Measurements from ENCODE around the gene SLC35A3. TPM values are rescaled to one million over a fixed set of nuclear protein-coding genes. Genes with fewer than 3 reads are reported as not detected.

SLC35A3 gene
- total RNA-seq, 1 donor from 2014 or later: 38.9 TPM

DNA sequence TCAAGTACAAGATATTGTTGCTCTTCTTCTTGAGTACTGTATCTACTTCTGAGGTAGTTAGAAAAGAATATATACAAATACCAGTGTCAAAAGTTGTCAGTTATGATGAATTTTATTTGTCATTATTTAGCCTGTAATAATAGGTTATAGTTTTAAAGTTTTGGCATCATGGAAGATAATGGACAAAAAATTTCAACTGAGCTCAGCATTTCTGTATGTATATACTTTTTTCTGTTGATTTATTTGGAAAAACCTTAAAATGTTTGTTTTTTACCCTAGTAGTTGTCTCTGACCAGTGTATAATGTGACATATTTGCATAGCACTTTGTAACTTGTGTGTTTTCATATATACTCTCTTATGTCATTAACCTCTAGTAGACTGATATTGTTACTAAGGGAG lies 11.1 kb downstream of the SLC35A3 start:
- Histone ChIP-seq H3K9me3 (ENCODE audit: low read depth) (no peaks in the 10 kb centered on the region), H3K9ac (no peak overlapping the region), H2AFZ (replicated peaks) (no peak overlapping the region), H3K36me3 (no peaks in the 10 kb centered on the region), H3K4me2 (no peak overlapping the region), H3F3A (ENCODE audit: low read depth) (no peaks in the 10 kb centered on the region), H3K27me3 (no peaks in the 10 kb centered on the region), H3K27ac (no peak overlapping the region), H3K79me2 (ENCODE audit: low read depth) (peaks cover 51% of the 10 kb centered on the region), H4K20me1 (ENCODE audit: low read depth) (peaks cover 2% of the 10 kb centered on the region), H3K4me3 (no peak overlapping the region), H3K4me1 (no peaks in the 10 kb centered on the region)
- Mint-ChIP-seq H3K4me1 (no peaks in the 10 kb centered on the region), H3K36me3 (peaks cover 18% of the 10 kb centered on the region), H3K27me3 (ENCODE audit: insufficient read depth, low read depth) (no peaks in the 10 kb centered on the region), H3K27ac (no peak overlapping the region), H3K9me3 (peaks cover 12% of the 10 kb centered on the region), H3K4me3 (no peak overlapping the region)
- TF ChIP-seq EZH2phosphoT487 (IDR thresholded peaks at IDR 0.05): no peak
- TF ChIP-seq, protein P1, sequence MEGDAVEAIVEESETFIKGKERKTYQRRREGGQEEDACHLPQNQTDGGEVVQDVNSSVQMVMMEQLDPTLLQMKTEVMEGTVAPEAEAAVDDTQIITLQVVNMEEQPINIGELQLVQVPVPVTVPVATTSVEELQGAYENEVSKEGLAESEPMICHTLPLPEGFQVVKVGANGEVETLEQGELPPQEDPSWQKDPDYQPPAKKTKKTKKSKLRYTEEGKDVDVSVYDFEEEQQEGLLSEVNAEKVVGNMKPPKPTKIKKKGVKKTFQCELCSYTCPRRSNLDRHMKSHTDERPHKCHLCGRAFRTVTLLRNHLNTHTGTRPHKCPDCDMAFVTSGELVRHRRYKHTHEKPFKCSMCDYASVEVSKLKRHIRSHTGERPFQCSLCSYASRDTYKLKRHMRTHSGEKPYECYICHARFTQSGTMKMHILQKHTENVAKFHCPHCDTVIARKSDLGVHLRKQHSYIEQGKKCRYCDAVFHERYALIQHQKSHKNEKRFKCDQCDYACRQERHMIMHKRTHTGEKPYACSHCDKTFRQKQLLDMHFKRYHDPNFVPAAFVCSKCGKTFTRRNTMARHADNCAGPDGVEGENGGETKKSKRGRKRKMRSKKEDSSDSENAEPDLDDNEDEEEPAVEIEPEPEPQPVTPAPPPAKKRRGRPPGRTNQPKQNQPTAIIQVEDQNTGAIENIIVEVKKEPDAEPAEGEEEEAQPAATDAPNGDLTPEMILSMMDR (IDR thresholded peaks at IDR 0.05): no peak
- TF ChIP-seq EZH2 (IDR thresholded peaks at IDR 0.05): no peak
- no peak for DNase-seq (ENCODE audit: low spot score)

DNA sequence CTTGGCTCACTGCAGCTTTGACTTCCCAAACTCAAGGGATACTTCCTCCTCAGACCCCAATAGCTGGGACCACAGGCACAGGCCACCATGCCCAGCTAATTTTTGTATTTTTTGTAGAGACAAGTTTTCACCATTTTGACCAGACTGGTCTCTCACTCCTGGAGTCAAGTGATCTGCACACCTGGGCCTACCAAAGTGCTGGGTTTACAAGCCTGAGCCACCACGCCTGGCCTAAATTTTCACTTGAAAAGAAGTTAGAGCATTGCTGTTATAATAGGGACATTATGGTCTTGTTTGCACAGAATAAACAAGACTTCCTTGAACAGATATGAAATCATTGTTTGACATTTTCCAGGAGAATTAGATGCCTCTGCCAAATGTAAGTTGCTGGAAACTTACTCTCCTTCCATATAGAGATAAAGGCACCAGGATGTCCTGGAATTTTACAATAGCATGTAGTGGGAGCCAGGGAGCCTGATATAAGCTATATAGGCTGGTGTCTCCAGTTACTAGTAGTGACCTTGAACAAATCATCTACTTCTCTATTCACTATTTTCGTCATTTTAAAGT lies 16.9 kb downstream of the SLC35A3 start:
- no peaks in the 10 kb centered on the region for H3K36me3 ChIP-seq

DNA sequence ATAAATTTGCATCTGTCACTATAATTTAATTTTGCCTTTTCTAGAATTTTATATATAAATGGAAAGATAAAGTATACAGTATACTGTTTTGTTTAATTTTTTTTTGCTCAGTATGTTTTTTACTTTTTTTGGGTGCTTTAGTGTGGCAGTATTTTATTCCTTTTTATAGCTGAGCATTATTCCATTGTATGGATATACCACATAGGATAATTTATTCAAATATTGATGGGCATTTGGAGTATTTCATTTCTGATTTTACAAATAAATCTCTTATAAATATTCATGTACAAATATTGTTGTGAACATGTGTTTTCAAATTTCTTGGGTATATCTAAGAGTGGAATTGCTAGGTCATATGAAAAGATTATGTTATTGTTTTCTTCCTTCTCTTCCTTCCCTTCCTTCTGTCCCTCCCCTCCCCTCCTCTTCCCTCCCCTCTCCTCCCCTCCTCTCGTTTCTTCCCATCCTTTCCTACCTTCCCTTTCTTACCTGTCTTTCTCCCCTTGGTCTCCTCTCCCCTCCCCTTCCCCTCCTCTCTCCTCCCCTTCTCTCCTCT lies 18.5 kb downstream of the SLC35A3 start:
- no peak overlapping the region for H2AFZ ChIP-seq (replicated peaks)
- H3K27ac ChIP-seq: no peak overlapping the region
- Mint-ChIP-seq H3K27me3 (ENCODE audit: insufficient read depth, low read depth) (no peaks in the 10 kb centered on the region), H3K27ac (no peak overlapping the region), H3K4me1 (no peaks in the 10 kb centered on the region), H3K36me3 (peaks cover 25% of the 10 kb centered on the region), H3K4me3 (no peak overlapping the region), H3K9me3 (peaks cover 29% of the 10 kb centered on the region)
- H3F3A ChIP-seq (ENCODE audit: low read depth): no peaks in the 10 kb centered on the region
- peaks cover 5% of the 10 kb centered on the region for H3K9me3 ChIP-seq (ENCODE audit: low read depth)
- H3K79me2 ChIP-seq (ENCODE audit: low read depth): peaks cover 63% of the 10 kb centered on the region
- DNase-seq (ENCODE audit: low spot score): no peak
- H4K20me1 ChIP-seq (ENCODE audit: low read depth): no peaks in the 10 kb centered on the region
- no peak overlapping the region for H3K4me2 ChIP-seq
- H3K36me3 ChIP-seq: no peaks in the 10 kb centered on the region
- H3K27me3 ChIP-seq: no peaks in the 10 kb centered on the region
- no peak overlapping the region for H3K9ac ChIP-seq
- H3K4me1 ChIP-seq: no peaks in the 10 kb centered on the region
- TF ChIP-seq, protein P1 (IDR thresholded peaks at IDR 0.05): no peak
- TF ChIP-seq EZH2 (IDR thresholded peaks at IDR 0.05) (no peak), EZH2phosphoT487 (IDR thresholded peaks at IDR 0.05) (no peak)
- H3K4me3 ChIP-seq: no peak overlapping the region

More for the DNA sequence above, 16.9 kb downstream of the SLC35A3 start:
- Histone ChIP-seq H3K27ac (no peak overlapping the region), H3K4me3 (no peak overlapping the region), H3F3A (ENCODE audit: low read depth) (no peaks in the 10 kb centered on the region), H3K27me3 (no peaks in the 10 kb centered on the region), H3K9me3 (ENCODE audit: low read depth) (no peaks in the 10 kb centered on the region), H3K4me2 (no peak overlapping the region), H3K79me2 (ENCODE audit: low read depth) (peaks cover 58% of the 10 kb centered on the region), H4K20me1 (ENCODE audit: low read depth) (no peaks in the 10 kb centered on the region), H2AFZ (replicated peaks) (no peak overlapping the region), H3K4me1 (no peaks in the 10 kb centered on the region), H3K9ac (no peak overlapping the region)
- peaks cover 23% of the 10 kb centered on the region for H3K9me3 Mint-ChIP-seq
- DNase-seq (ENCODE audit: low spot score): no peak
- H3K27ac Mint-ChIP-seq: no peak overlapping the region
- no peak overlapping the region for H3K4me3 Mint-ChIP-seq
- H3K4me1 Mint-ChIP-seq: no peaks in the 10 kb centered on the region
- peaks cover 24% of the 10 kb centered on the region for H3K36me3 Mint-ChIP-seq
- H3K27me3 Mint-ChIP-seq (ENCODE audit: insufficient read depth, low read depth): no peaks in the 10 kb centered on the region
- no peak for TF ChIP-seq EZH2phosphoT487 (IDR thresholded peaks at IDR 0.05)
- TF ChIP-seq EZH2 (IDR thresholded peaks at IDR 0.05): no peak
- TF ChIP-seq, protein P1 (IDR thresholded peaks at IDR 0.05): no peak

All from neural progenitor cell (in vitro differentiated cells).